ENCODE results near the gene CEP192.

The CEP192 gene

DNA sequence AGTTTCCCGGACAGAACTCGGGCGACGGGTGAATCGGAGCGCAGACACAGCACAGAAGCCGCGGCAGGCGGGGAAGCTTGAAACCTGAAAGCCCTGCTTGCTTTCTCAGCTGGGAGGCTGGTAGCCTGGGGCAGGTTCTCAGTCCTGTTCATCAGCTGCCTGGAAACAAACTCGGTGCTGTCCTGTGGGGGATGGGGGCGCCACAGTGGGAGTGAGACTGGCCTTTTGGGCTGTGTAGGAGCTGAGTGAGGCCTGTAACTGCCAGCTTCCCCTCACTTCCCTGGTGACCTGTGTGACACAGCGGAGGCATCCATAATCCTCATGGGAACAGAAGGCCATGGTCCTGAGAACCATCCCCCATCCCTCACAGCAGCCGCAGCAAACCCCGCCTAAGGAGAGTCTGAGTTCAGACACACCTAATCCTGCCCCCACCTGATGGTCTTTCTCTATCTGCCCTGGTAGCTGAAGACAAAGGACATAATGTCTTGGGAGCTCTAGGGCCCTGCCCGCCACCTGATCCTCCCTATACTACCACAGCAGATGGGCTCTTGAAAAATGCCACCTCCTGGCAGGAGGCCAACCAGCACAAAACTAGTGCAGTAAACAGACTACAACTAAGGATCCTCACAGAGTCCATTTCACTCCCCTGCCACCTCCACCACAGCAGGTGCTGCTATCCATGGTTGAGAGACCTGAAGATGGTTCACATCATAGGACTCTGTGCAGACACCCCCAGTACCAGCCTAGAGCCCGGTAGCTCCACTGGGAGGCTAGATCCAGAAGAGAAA, 174.7 kb downstream of the CEP192 start:
- CTCF ChIA-PET, result interaction anchor here (1.4 to 3.4 kb wide), 2 partner anchors 8 kb away, joined by 4 to 9 read pairs; no protein-coding TSS in a partner anchor
- 95% methylated on average over 14 of the region's 16 CpGs for WGBS (ENCODE audit: insufficient coverage)
- no peak overlapping the region for H3K27ac ChIP-seq (ENCODE audit: insufficient read depth in 1 of 2, low read depth in 1 of 2, low read length in 2 of 2, poor library complexity in 1 of 2, severe bottlenecking in 2 of 2)

DNA sequence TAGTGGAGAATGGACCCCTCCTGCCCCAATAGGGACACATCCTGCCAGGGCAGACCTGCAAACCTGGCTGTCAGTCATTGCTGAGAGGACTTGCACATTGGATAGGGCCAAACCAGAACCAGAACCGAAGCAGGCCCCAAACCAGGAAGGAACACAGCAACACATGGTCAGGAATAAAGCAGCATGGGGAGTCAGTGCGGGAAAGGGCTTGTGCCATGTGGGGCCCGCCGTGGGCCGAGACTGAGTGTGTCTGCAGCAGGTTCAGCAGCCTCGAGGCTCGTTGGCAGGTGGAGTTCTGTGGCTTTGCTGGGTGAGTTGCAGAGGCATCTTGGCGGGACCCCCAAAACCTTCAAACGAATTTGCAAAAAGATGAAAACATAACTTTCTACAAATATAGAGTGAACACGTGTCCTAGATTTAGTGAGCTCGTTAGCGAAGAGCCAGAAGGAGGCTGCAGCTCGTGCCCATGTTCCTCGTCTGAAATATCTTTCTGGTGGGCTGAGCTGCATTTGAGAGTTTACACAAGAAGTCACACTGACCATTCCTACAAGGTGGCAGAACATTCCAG, 182.5 kb downstream of the CEP192 start:
- Histone ChIP-seq H3K4me3 (ENCODE audit: control insufficient read depth in 1 of 7, extremely low read depth in 1 of 7, insufficient read depth in 4 of 7, low read depth in 2 of 7, low read length in 6 of 7) (no peak overlapping the region), H3K36me3 (ENCODE audit: control insufficient read depth in 4 of 4, insufficient read depth in 4 of 4, low read length in 3 of 4) (no peaks in the 10 kb centered on the region), H3K4me1 (ENCODE audit: control extremely low read depth in 1 of 4, control insufficient read depth in 4 of 4, insufficient read depth in 4 of 4, low read length in 3 of 4) (no peaks in the 10 kb centered on the region), H3K27ac (ENCODE audit: insufficient read depth in 1 of 2, low read depth in 1 of 2, low read length in 2 of 2, poor library complexity in 1 of 2, severe bottlenecking in 2 of 2) (no peak overlapping the region), H3K27me3 (replicated peaks in 2 of 5; ENCODE audit: control insufficient read depth in 4 of 5, insufficient read depth in 5 of 5, low read length in 4 of 5) (peaks cover 0 to 4% (median 0%) of the 10 kb centered on the region in 5 experiments), H3K9me3 (ENCODE audit: control extremely low read depth in 1 of 5, control insufficient read depth in 4 of 5, insufficient read depth in 2 of 5, low read depth in 1 of 5, low read length in 4 of 5) (no peaks in the 10 kb centered on the region)
- WGBS (ENCODE audit: insufficient coverage), result 97% methylated on average over 14 of the region's 14 CpGs
- DNase-seq, result no peak
- ChIA-PET POLR2A (no interaction called here), CTCF (interaction anchor here (1.3 kb wide), 2 partner anchors 8 to 51 kb away, joined by 3 to 4 read pairs; no protein-coding TSS in a partner anchor)

More for the DNA sequence above, 174.7 kb downstream of the CEP192 start:
- no peaks in the 10 kb centered on the region for H3K36me3 ChIP-seq (ENCODE audit: control insufficient read depth in 4 of 4, insufficient read depth in 4 of 4, low read length in 3 of 4)
- DNase-seq, result no peak
- H3K9me3 ChIP-seq (ENCODE audit: control extremely low read depth in 1 of 5, control insufficient read depth in 4 of 5, insufficient read depth in 2 of 5, low read depth in 1 of 5, low read length in 4 of 5), result peaks cover 0 to 5% (median 0%) of the 10 kb centered on the region in 5 experiments
- H3K4me1 ChIP-seq (ENCODE audit: control extremely low read depth in 1 of 4, control insufficient read depth in 4 of 4, insufficient read depth in 4 of 4, low read length in 3 of 4), result no peaks in the 10 kb centered on the region
- H3K4me3 ChIP-seq (ENCODE audit: control insufficient read depth in 1 of 7, extremely low read depth in 1 of 7, insufficient read depth in 4 of 7, low read depth in 2 of 7, low read length in 6 of 7), result no peak overlapping the region
- POLR2A ChIA-PET, result no interaction called here
- H3K27me3 ChIP-seq (replicated peaks in 2 of 5; ENCODE audit: control insufficient read depth in 4 of 5, insufficient read depth in 5 of 5, low read length in 4 of 5), result no peaks in the 10 kb centered on the region
